ENCODE results near the gene ADGRE1. TPM values are rescaled to one million over a fixed set of nuclear protein-coding genes. Genes with fewer than 3 reads are reported as not detected.

ADGRE1 gene
- total and polyA plus RNA-seq, 2 of the 8 experiments (the other 6 are each of a cell fraction or from before 2014, with no cell fraction given), result not detected

GRCh38 chr19:6958791-6959190 is 71.4 kb downstream of the ADGRE1 start (continued):
- TF ChIP-seq CHD7 (IDR thresholded peaks at IDR 0.05; ENCODE audit: insufficient replicate concordance, low read length) (no peak), CEBPB (IDR thresholded peaks at IDR 0.05; ENCODE audit: low read depth, low read length) (no peak)

Measured in H1 (cell line).